Measurements from ENCODE around the gene KHNYN. TPM values are rescaled to one million over a fixed set of nuclear protein-coding genes. Genes with fewer than 3 reads are reported as not detected.
"Not testable (repeated sequence)": the region's sequence is repeated elsewhere in the genome, so short reads cannot be mapped to it uniquely, and the experiment has no call there.

Gene KHNYN
- total RNA-seq: 10 to 100 TPM; 96.0 to 99.5 TPM

GRCh38 chr14:24429395-24430142 lies at the start of gene KHNYN, which contains the start of gene CBLN3:
Gene KHNYN (plus strand): TSS chr14:24429954. CDS start chr14:24430731, 777 bp downstream.
Gene CBLN3 (minus strand): TSS chr14:24429668. CDS start chr14:24429054, 614 bp downstream.
- Mint-ChIP-seq H3K36me3 (ENCODE audit: low read depth) (peaks cover 40% of the 10 kb centered on the region), H3K4me1 (peaks cover 67% of the 10 kb centered on the region)
- CTCF ChIA-PET: interaction anchor here (0.9 to 12.2 kb wide), 7 partner anchors 13 to 269 kb away, joined by 3 to 494 read pairs (median 54); partner anchors contain the start of genes ADCY4, CHMP4A, CIDEB and IRF9

GRCh38 chr14:24381363-24382063 lies 48.2 kb upstream of the KHNYN start:
- ChIA-PET POLR2A (no interaction called here), CTCF (no interaction called here)
- peaks cover 4% of the 10 kb centered on the region for H3K4me1 Mint-ChIP-seq
- H3K27ac Mint-ChIP-seq: no peak overlapping the region
- no peak for DNase-seq
- H3K36me3 Mint-ChIP-seq (ENCODE audit: low read depth): no peaks in the 10 kb centered on the region
- peaks cover 10% of the 10 kb centered on the region for H3K27me3 Mint-ChIP-seq
- H3K9me3 Mint-ChIP-seq: no peaks in the 10 kb centered on the region
- H3K4me3 Mint-ChIP-seq: no peak overlapping the region

More at GRCh38 chr14:24429395-24430142, at the start of gene KHNYN, which contains the start of gene CBLN3:
- Mint-ChIP-seq H3K27ac (peak within 1 kb of the TSS; percentile 93), H3K4me3 (peak within 1 kb of the TSS; percentile 92), H3K27me3 (no peaks in the 10 kb centered on the region), H3K9me3 (no peaks in the 10 kb centered on the region)
- DNase-seq: peak; percentile 91
- POLR2A ChIA-PET: interaction anchor here (0.6 to 10.0 kb wide), 40 partner anchors 8 to 350 kb away, joined by 3 to 221 read pairs (median 8); partner anchors contain the start of genes ADCY4, CHMP4A, CIDEB and DCAF11

GRCh38 chr14:24382064-24382371 lies 47.7 kb upstream of the KHNYN start:
- CTCF ChIA-PET: interaction anchor here (0.5 kb wide), 1 partner anchor 17 kb away, joined by 3 read pairs; no protein-coding TSS in a partner anchor
- Mint-ChIP-seq H3K4me3 (no peak overlapping the region), H3K4me1 (peaks cover 3% of the 10 kb centered on the region), H3K27me3 (peaks cover 13% of the 10 kb centered on the region), H3K9me3 (no peaks in the 10 kb centered on the region), H3K27ac (no peak overlapping the region), H3K36me3 (ENCODE audit: low read depth) (no peaks in the 10 kb centered on the region)
- POLR2A ChIA-PET: interaction anchor here (1.4 kb wide), 1 partner anchor 12 kb away, joined by 4 read pairs; no protein-coding TSS in a partner anchor
- DNase-seq: no peak

- no peak overlapping the region for H3K4me3 Mint-ChIP-seq
- DNase-seq: no peak
- H3K4me1 Mint-ChIP-seq: no peaks in the 10 kb centered on the region
- no peaks in the 10 kb centered on the region for H3K9me3 Mint-ChIP-seq
- ChIA-PET CTCF (interaction anchor here (0.7 to 1.0 kb wide), 2 partner anchors 46 to 50 kb away, joined by 3 read pairs; no protein-coding TSS in a partner anchor), POLR2A (no interaction called here)
- no peaks in the 10 kb centered on the region for H3K36me3 Mint-ChIP-seq (ENCODE audit: low read depth)
- H3K27ac Mint-ChIP-seq: no peak overlapping the region
- peaks cover 29% of the 10 kb centered on the region for H3K27me3 Mint-ChIP-seq
Measured at GRCh38 chr14:24384169-24384568, 45.6 kb upstream of the KHNYN start.

GRCh38 chr14:24385524-24385923 lies 44.2 kb upstream of the KHNYN start:
- ChIA-PET CTCF (interaction anchor here (0.6 kb wide), 1 partner anchor 98 kb away, joined by 3 read pairs; no protein-coding TSS in a partner anchor), POLR2A (no interaction called here)
- Mint-ChIP-seq H3K9me3 (no peaks in the 10 kb centered on the region), H3K36me3 (ENCODE audit: low read depth) (no peaks in the 10 kb centered on the region), H3K27ac (no peak overlapping the region), H3K27me3 (peaks cover 32% of the 10 kb centered on the region), H3K4me1 (no peaks in the 10 kb centered on the region), H3K4me3 (no peak overlapping the region)
- DNase-seq: no peak

DNA sequence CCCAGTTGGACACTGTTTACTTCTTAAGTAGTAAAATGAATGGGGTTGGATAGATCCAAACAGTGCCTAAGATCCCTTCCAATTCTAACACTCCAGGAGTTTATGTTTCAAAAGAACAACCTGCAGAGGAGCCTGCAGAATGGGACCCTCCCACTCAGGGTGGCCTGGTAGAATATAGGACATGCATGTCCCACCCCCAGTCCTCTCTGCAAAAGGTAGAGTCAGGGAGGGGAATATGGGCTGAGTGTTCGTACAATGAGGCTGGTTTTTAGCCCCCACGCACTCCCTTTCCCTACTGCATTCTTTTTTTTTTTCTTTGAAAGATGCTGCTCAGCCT lies 42.8 kb upstream of the KHNYN start:
- Mint-ChIP-seq H3K4me3 (no peak overlapping the region), H3K27ac (no peak overlapping the region), H3K9me3 (no peaks in the 10 kb centered on the region), H3K27me3 (peaks cover 37% of the 10 kb centered on the region), H3K36me3 (ENCODE audit: low read depth) (no peaks in the 10 kb centered on the region), H3K4me1 (no peaks in the 10 kb centered on the region)
- no peak for DNase-seq
- ChIA-PET POLR2A (no interaction called here), CTCF (no interaction called here)

- peaks cover 39% of the 10 kb centered on the region for H3K27me3 Mint-ChIP-seq
- H3K4me1 Mint-ChIP-seq; H3K4me3 Mint-ChIP-seq; POLR2A ChIA-PET; H3K9me3 Mint-ChIP-seq; H3K27ac Mint-ChIP-seq; H3K36me3 Mint-ChIP-seq (ENCODE audit: low read depth); DNase-seq: not testable (repeated sequence)
- CTCF ChIA-PET: interaction anchor here (1.0 kb wide), 1 partner anchor 44 kb away, joined by 3 read pairs; no protein-coding TSS in a partner anchor
Measured at GRCh38 chr14:24387579-24387978, 42.2 kb upstream of the KHNYN start.

DNA sequence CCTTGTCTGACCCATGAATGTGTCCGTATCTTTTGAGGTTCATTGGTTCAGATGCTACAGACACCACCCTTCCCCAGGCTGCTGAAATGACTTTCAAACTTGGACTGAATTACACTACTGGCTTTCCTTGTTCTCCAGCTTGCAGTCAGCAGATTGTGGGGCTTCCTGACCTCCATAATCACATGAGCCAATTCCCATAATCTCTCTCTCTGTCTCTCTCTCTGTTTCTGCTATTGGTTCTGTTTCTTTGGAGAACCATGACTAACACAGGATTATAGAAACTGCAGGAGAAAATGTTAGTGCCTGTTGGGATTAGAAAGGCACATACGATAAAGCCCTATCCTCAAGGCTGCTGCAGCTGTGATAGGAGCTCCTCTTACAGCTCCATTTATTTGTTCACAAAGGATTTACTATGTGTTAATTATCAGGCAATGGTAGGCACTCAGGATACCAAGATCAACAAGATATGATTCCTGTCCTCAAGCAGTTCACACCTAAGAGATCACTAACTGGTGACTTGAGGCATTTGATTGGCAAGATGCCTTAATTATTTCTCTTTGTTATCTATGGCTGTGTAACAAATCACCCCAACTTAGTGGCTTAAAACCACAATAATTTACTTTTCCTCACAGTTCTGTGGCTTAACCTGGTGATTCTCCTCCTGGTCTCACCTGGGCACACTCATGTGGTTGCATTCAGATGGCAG lies 41.1 kb upstream of the KHNYN start:
- Mint-ChIP-seq H3K27ac (no peak overlapping the region), H3K36me3 (ENCODE audit: low read depth) (no peaks in the 10 kb centered on the region), H3K27me3 (peaks cover 39% of the 10 kb centered on the region), H3K9me3 (no peaks in the 10 kb centered on the region), H3K4me1 (no peaks in the 10 kb centered on the region), H3K4me3 (no peak overlapping the region)
- DNase-seq: no peak
- ChIA-PET CTCF (interaction anchor here (0.8 to 1.0 kb wide), 2 partner anchors 43 to 55 kb away, joined by 3 to 4 read pairs; no protein-coding TSS in a partner anchor), POLR2A (no interaction called here)

- CTCF ChIA-PET: no interaction called here
Measured at GRCh38 chr14:24389226-24389848, 40.4 kb upstream of the KHNYN start.

GRCh38 chr14:24390701-24391468 lies 38.9 kb upstream of the KHNYN start:
- Mint-ChIP-seq H3K27me3 (peaks cover 35% of the 10 kb centered on the region), H3K36me3 (ENCODE audit: low read depth) (no peaks in the 10 kb centered on the region), H3K4me3 (no peak overlapping the region), H3K9me3 (no peaks in the 10 kb centered on the region), H3K4me1 (peaks cover 3% of the 10 kb centered on the region), H3K27ac (no peak overlapping the region)
- CTCF ChIA-PET: interaction anchor here (0.6 kb wide), 1 partner anchor 23 kb away, joined by 3 read pairs; no protein-coding TSS in a partner anchor
- no peak for DNase-seq
- POLR2A ChIA-PET: no interaction called here

More at GRCh38 chr14:24389226-24389848, 40.4 kb upstream of the KHNYN start:
- Mint-ChIP-seq H3K27ac (no peak overlapping the region), H3K9me3 (no peaks in the 10 kb centered on the region), H3K4me1 (no peaks in the 10 kb centered on the region), H3K27me3 (peaks cover 37% of the 10 kb centered on the region), H3K36me3 (ENCODE audit: low read depth) (no peaks in the 10 kb centered on the region), H3K4me3 (no peak overlapping the region)
- no peak for DNase-seq
- POLR2A ChIA-PET: no interaction called here

DNA sequence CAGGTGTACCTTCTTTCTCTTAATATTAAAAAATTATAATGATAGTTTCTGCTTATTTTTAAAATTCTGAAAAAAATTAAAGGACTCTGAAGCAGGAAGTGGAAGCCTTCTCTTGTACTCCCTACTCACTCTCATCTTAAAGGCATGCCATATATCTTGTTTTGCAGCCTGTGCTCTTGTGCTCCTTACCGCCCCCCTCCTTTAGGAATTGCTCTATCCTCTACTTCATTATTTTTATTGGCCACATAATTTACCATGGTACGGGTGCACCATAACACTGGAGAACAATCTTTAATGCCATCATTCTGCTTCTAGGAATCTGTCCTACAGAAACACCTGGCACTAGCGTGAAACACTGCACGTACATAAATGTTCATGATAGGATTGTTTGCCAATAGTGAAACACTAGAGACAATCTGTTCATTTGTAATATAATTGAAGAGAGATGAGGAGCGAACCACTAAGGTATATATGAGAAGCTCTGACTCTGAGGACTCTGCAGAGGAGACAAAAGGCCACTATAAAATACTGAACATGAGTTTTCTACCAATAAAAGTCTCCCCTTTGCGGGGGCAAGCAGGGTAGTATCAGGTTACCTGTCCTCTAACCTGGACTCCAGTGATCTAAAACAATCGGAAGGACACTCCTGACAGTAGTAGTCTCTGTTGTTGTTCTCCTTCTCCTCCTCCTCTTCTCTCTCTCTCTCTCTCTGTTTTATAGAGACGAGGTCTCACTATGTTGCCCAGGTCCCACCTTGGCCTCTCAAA lies 37.2 kb upstream of the KHNYN start:
- ChIA-PET POLR2A (no interaction called here), CTCF (interaction anchor here (0.9 kb wide), 1 partner anchor 39 kb away, joined by 4 read pairs; no protein-coding TSS in a partner anchor)
- peaks cover 4% of the 10 kb centered on the region for H3K4me1 Mint-ChIP-seq
- no peak for DNase-seq
- H3K9me3 Mint-ChIP-seq: no peaks in the 10 kb centered on the region
- H3K27me3 Mint-ChIP-seq: peaks cover 38% of the 10 kb centered on the region
- no peaks in the 10 kb centered on the region for H3K36me3 Mint-ChIP-seq (ENCODE audit: low read depth)
- no peak overlapping the region for H3K27ac Mint-ChIP-seq
- no peak overlapping the region for H3K4me3 Mint-ChIP-seq
